Transverse colon (tissue), 4 donors: ENCODE measurements around the gene BIRC6.

Experiments used
- POLR2AphosphoS5 ChIP-seq, 3 donors: sonication (generic); formaldehyde crosslinking; IDR thresholded peaks; one replicate each; pipeline ENCODE4 v1.6.1; 2016; ENCODE audit warnings: antibody characterized with exemption in 3 of 3
- TF ChIP-seq, protein P1 (sequence below), 5 experiments: fragments of 200-600 bp in 3 of 5; fragments of 450-650 bp in 2 of 5; sonication (generic) in 3 of 5; IDR thresholded peaks; 1 replicate in 2 of 5; 2 replicates in 3 of 5; pipeline ENCODE4 v1.5.1; 2016 to 2017; ENCODE audit warnings: antibody characterized with exemption in 5 of 5, inconsistent platforms in 3 of 5, mild to moderate bottlenecking in 2 of 5, moderate library complexity in 1 of 5

GRCh38 chr2:32402091-32402490 is 45.3 kb downstream of the BIRC6 start:
- TF ChIP-seq, protein P1, sequence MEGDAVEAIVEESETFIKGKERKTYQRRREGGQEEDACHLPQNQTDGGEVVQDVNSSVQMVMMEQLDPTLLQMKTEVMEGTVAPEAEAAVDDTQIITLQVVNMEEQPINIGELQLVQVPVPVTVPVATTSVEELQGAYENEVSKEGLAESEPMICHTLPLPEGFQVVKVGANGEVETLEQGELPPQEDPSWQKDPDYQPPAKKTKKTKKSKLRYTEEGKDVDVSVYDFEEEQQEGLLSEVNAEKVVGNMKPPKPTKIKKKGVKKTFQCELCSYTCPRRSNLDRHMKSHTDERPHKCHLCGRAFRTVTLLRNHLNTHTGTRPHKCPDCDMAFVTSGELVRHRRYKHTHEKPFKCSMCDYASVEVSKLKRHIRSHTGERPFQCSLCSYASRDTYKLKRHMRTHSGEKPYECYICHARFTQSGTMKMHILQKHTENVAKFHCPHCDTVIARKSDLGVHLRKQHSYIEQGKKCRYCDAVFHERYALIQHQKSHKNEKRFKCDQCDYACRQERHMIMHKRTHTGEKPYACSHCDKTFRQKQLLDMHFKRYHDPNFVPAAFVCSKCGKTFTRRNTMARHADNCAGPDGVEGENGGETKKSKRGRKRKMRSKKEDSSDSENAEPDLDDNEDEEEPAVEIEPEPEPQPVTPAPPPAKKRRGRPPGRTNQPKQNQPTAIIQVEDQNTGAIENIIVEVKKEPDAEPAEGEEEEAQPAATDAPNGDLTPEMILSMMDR (IDR thresholded peaks at IDR 0.05): no peak
- TF ChIP-seq POLR2AphosphoS5 (IDR thresholded peaks at IDR 0.05): no peak
